Neural progenitor cell (in vitro differentiated cells): ENCODE results near the gene WNT6. TPM values are rescaled to one million over a fixed set of nuclear protein-coding genes. Genes with fewer than 3 reads are reported as not detected.
A peak's percentile ranks its signal among the peaks of the same experiment; 100 is the strongest.

ENCODE experiments used
- DNase-seq: peaks from one replicate; pipeline ENCODE4 v3.0.0-alpha.2; 2016; ENCODE audit warnings: low spot score
- H2AFZ ChIP-seq: fragments of 200-600 bp; sonication (generic); replicated peaks from 2 replicates; pipeline ENCODE4 v1.6.1; 2016; ENCODE audit warnings: antibody characterized with exemption
- H3F3A ChIP-seq: fragments of 200-600 bp; sonication (generic); 2 replicates; pipeline ENCODE4 v1.6.1; 2016; ENCODE audit warnings: antibody characterized with exemption, low read depth
- H3K27ac ChIP-seq: fragments of 200-600 bp; sonication (generic); 2 replicates; pipeline ENCODE4 v1.5.1; 2016; ENCODE audit warnings: mild to moderate bottlenecking
- H3K27me3 ChIP-seq: fragments of 200-600 bp; sonication (generic); 2 replicates; pipeline ENCODE4 v1.6.1; 2016; ENCODE audit warnings: mild to moderate bottlenecking, moderate library complexity
- H3K36me3 ChIP-seq: fragments of 200-600 bp; sonication (generic); 2 replicates; pipeline ENCODE4 v1.5.1; 2016
- H3K4me1 ChIP-seq: fragments of 200-600 bp; sonication (generic); 2 replicates; pipeline ENCODE4 v1.6.1; 2016; ENCODE audit warnings: mixed run types
- H3K4me2 ChIP-seq: fragments of 200-600 bp; sonication (generic); 2 replicates; pipeline ENCODE4 v1.6.1; 2016
- H3K4me3 ChIP-seq: fragments of 200-600 bp; sonication (generic); 2 replicates; pipeline ENCODE4 v1.5.1; 2016
- H3K79me2 ChIP-seq: fragments of 200-600 bp; sonication (generic); 2 replicates; pipeline ENCODE4 v1.6.1; 2016; ENCODE audit warnings: low read depth
- H3K9ac ChIP-seq: fragments of 200-600 bp; sonication (generic); 2 replicates; pipeline ENCODE4 v1.6.1; 2016
- H3K9me3 ChIP-seq: fragments of 200-600 bp; sonication (generic); 2 replicates; pipeline ENCODE4 v1.5.1; 2016; ENCODE audit warnings: low read depth
- H4K20me1 ChIP-seq: fragments of 200-600 bp; sonication (generic); 2 replicates; pipeline ENCODE4 v1.6.1; 2016; ENCODE audit warnings: low read depth
- H3K27ac Mint-ChIP-seq: 3 replicates; pipeline ENCODE4 v1.8.0; 2021; ENCODE audit warnings: mixed read lengths
- H3K27me3 Mint-ChIP-seq: 2 replicates; pipeline ENCODE4 v1.8.0; 2022; ENCODE audit warnings: low read depth, mild to moderate bottlenecking, inconsistent platforms, moderate library complexity, mixed read lengths; ENCODE audit not compliant: insufficient read depth
- H3K36me3 Mint-ChIP-seq: 3 replicates; pipeline ENCODE4 v1.8.0; 2021; ENCODE audit warnings: mixed read lengths
- H3K4me1 Mint-ChIP-seq: 3 replicates; pipeline ENCODE4 v1.8.0; 2021; ENCODE audit warnings: mixed read lengths
- H3K4me3 Mint-ChIP-seq: 3 replicates; pipeline ENCODE4 v1.8.0; 2021; ENCODE audit warnings: mild to moderate bottlenecking, moderate library complexity, mixed read lengths
- H3K9me3 Mint-ChIP-seq: 3 replicates; pipeline ENCODE4 v1.8.0; 2020; ENCODE audit warnings: mixed read lengths
- CTCF ChIP-seq: fragments of 200-600 bp; sonication (generic); IDR thresholded peaks from 2 replicates; pipeline ENCODE4 v1.5.1; 2017; ENCODE audit warnings: antibody characterized with exemption, mild to moderate bottlenecking
- EZH2 ChIP-seq: fragments of 200-600 bp; sonication (generic); IDR thresholded peaks from 2 replicates; pipeline ENCODE4 v1.6.1; 2017; ENCODE audit warnings: antibody characterized with exemption, mild to moderate bottlenecking, moderate library complexity
- EZH2phosphoT487 ChIP-seq: fragments of 200-600 bp; sonication (generic); IDR thresholded peaks from 2 replicates; pipeline ENCODE4 v1.6.1; 2017; ENCODE audit warnings: antibody characterized with exemption
- total RNA-seq: library from RNA; depleted of rRNA; stranded (reverse); fragments of >200 nt; gene quantifications from 2 replicates; pipeline ENCODE4 v1.2.3, GENCODE V29; 2015; ENCODE audit warnings: low replicate concordance

Gene WNT6
- total RNA-seq, 1 donor from 2014 or later: not detected

DNA sequence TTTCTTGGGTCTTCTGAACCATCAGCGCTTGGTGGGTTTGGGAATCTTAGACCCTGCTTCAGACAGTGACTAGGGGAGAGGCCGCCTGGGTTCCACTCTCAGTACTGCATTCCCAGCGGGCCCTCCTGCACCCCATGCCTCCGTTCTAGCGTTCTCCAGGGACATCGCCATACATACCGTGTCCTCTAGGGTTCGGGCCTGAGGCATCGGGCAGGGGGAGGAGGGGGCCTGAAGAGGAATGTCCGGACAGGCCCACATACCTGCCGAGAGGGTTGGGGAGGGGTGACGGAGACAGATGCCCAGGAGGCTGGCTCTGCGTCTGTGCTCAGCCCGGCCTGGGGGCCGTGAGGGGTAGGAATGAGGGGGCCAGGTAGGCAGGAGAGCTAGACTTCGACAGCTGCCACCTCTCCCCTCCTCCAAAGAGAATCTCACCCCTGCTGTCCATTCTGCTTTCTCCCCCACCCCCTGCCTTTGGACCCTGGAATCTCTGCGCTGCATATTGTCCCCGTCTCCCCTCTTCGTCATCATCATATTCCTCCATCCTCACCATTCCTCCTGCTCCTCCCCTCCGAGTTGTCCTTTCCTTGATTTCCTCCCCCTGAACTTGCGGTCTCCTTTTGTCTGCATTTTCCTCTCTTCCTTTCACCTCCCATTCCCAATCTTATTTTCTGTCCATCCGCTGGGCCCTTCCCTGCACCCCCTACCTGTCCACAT lies 13.2 kb downstream of the WNT6 start:
- no peaks in the 10 kb centered on the region for H3K79me2 ChIP-seq
- H3K36me3 ChIP-seq: no peaks in the 10 kb centered on the region
- H3K9ac ChIP-seq: no peak overlapping the region
- H3K27me3 Mint-ChIP-seq: peaks cover 84% of the 10 kb centered on the region
- no peak for TF ChIP-seq EZH2
- no peak for TF ChIP-seq CTCF
- peaks cover 51% of the 10 kb centered on the region for H4K20me1 ChIP-seq
- no peaks in the 10 kb centered on the region for H3K9me3 ChIP-seq
- peak; percentile 42 for DNase-seq
- peaks cover 4% of the 10 kb centered on the region for H3K9me3 Mint-ChIP-seq
- H3K27ac ChIP-seq: no peak overlapping the region
- H3K36me3 Mint-ChIP-seq: no peaks in the 10 kb centered on the region
- H3K4me3 Mint-ChIP-seq: no peak overlapping the region
- H3K27me3 ChIP-seq: peaks cover 100% of the 10 kb centered on the region
- peaks cover 3% of the 10 kb centered on the region for H3K4me1 Mint-ChIP-seq
- no peaks in the 10 kb centered on the region for H3F3A ChIP-seq
- peaks cover 14% of the 10 kb centered on the region for H3K4me1 ChIP-seq
- no peak overlapping the region for H2AFZ ChIP-seq
- H3K4me2 ChIP-seq: peak overlapping the region; percentile 71
- no peak overlapping the region for H3K27ac Mint-ChIP-seq
- peak overlapping the region; percentile 30 for H3K4me3 ChIP-seq

GRCh38 chr2:218873359-218874194 lies 14.0 kb downstream of the WNT6 start:
- H3K36me3 ChIP-seq: no peaks in the 10 kb centered on the region
- TF ChIP-seq EZH2phosphoT487: peak; percentile 97
- TF ChIP-seq EZH2: peak; percentile 99
- TF ChIP-seq CTCF: no peak
- H3F3A ChIP-seq: peaks cover 7% of the 10 kb centered on the region
- peaks cover 22% of the 10 kb centered on the region for H3K4me1 ChIP-seq
- Mint-ChIP-seq H3K4me3 (no peak overlapping the region), H3K4me1 (peaks cover 7% of the 10 kb centered on the region), H3K36me3 (no peaks in the 10 kb centered on the region), H3K9me3 (peaks cover 4% of the 10 kb centered on the region), H3K27ac (no peak overlapping the region), H3K27me3 (peaks cover 80% of the 10 kb centered on the region)
- H3K4me2 ChIP-seq: peak overlapping the region; percentile 71
- peak overlapping the region; percentile 26 for H2AFZ ChIP-seq
- no peaks in the 10 kb centered on the region for H3K79me2 ChIP-seq
- peak; percentile 64 for DNase-seq
- peaks cover 58% of the 10 kb centered on the region for H4K20me1 ChIP-seq
- H3K27me3 ChIP-seq: peaks cover 100% of the 10 kb centered on the region
- H3K9me3 ChIP-seq: no peaks in the 10 kb centered on the region
- no peak overlapping the region for H3K27ac ChIP-seq
- H3K9ac ChIP-seq: no peak overlapping the region
- H3K4me3 ChIP-seq: peak overlapping the region; percentile 30

- H3K36me3 Mint-ChIP-seq: no peaks in the 10 kb centered on the region
- peaks cover 17% of the 10 kb centered on the region for H3K4me1 Mint-ChIP-seq
- Histone ChIP-seq H3K27me3 (peaks cover 100% of the 10 kb centered on the region), H3F3A (peaks cover 19% of the 10 kb centered on the region), H3K4me2 (no peak overlapping the region), H4K20me1 (peaks cover 71% of the 10 kb centered on the region), H3K36me3 (no peaks in the 10 kb centered on the region), H3K9ac (no peak overlapping the region), H3K9me3 (no peaks in the 10 kb centered on the region), H3K4me1 (peaks cover 40% of the 10 kb centered on the region), H3K4me3 (no peak overlapping the region), H3K79me2 (no peaks in the 10 kb centered on the region), H2AFZ (no peak overlapping the region), H3K27ac (no peak overlapping the region)
- no peaks in the 10 kb centered on the region for H3K9me3 Mint-ChIP-seq
- TF ChIP-seq CTCF (no peak), EZH2 (no peak), EZH2phosphoT487 (no peak)
- no peak for DNase-seq
- H3K4me3 Mint-ChIP-seq: no peak overlapping the region
- peaks cover 73% of the 10 kb centered on the region for H3K27me3 Mint-ChIP-seq
- H3K27ac Mint-ChIP-seq: no peak overlapping the region
Measured at GRCh38 chr2:218875692-218876246, 16.2 kb downstream of the WNT6 start.
